GM18870 (cell line): ENCODE measurements around the gene C17orf107.
"Not testable (repeated sequence)": the region's sequence is repeated elsewhere in the genome, so short reads cannot be mapped to it uniquely, and the experiment has no call there.

ENCODE experiments used
- ATAC-seq: cut with Tn5 transposase; IDR thresholded peaks from one replicate; pipeline ENCODE4 v1.9.1; 2021; ENCODE audit warnings: moderate library complexity; ENCODE audit not compliant: unreplicated experiment

Gene C17orf107

GRCh38 chr17:4900231-4901107 is 1.1 kb downstream of the C17orf107 start:
- no peak for ATAC-seq

- no peak for ATAC-seq
Observed at GRCh38 chr17:4901108-4901647, 1.8 kb downstream of the C17orf107 start.

GRCh38 chr17:4901648-4902344 is 2.5 kb downstream of the C17orf107 start:
- no peak for ATAC-seq

- ATAC-seq: no peak
Observed at GRCh38 chr17:4902540-4902939, 3.2 kb downstream of the C17orf107 start.

- ATAC-seq: no peak
Observed at GRCh38 chr17:4903051-4903818, 3.9 kb downstream of the C17orf107 start, which contains the start of gene CHRNE. Gene CHRNE, minus strand, starts transcription at chr17:4903098. Its CDS starts 35 bp downstream, at chr17:4903063.

- not testable (repeated sequence) for ATAC-seq
Observed at GRCh38 chr17:4906642-4907041, 7.3 kb downstream of the C17orf107 start.

GRCh38 chr17:4908301-4908700 is 9.0 kb downstream of the C17orf107 start:
- ATAC-seq: no peak

- ATAC-seq: no peak
Observed at GRCh38 chr17:4908711-4909496, 9.6 kb downstream of the C17orf107 start.

- ATAC-seq: no peak
Observed at GRCh38 chr17:4913994-4914393, 14.7 kb downstream of the C17orf107 start.

- not testable (repeated sequence) for ATAC-seq
Observed at GRCh38 chr17:4914551-4914950, 15.2 kb downstream of the C17orf107 start.

- ATAC-seq: no peak
Observed at GRCh38 chr17:4919511-4920047, 20.2 kb downstream of the C17orf107 start.

GRCh38 chr17:4920351-4921048 is 21.2 kb downstream of the C17orf107 start:
- no peak for ATAC-seq

GRCh38 chr17:4921320-4921719 is 22.0 kb downstream of the C17orf107 start:
- ATAC-seq: no peak

- ATAC-seq: not testable (repeated sequence)
Observed at GRCh38 chr17:4926577-4927335, 27.4 kb downstream of the C17orf107 start.

GRCh38 chr17:4928881-4929280 is 29.5 kb downstream of the C17orf107 start:
- ATAC-seq: no peak

GRCh38 chr17:4931963-4932362 is 32.6 kb downstream of the C17orf107 start, which contains the start of gene GP1BA:
Gene GP1BA, plus strand, starts transcription at chr17:4932277. Its CDS starts 328 bp downstream, at chr17:4932605.
- ATAC-seq: no peak

- no peak for ATAC-seq
Observed at GRCh38 chr17:4932756-4933155, 33.4 kb downstream of the C17orf107 start.

- no peak for ATAC-seq
Observed at GRCh38 chr17:4933646-4934045, 34.3 kb downstream of the C17orf107 start.
